CD4-positive, alpha-beta T cell treated with Interleukin-2 at 100 ng/mL for 4 hours (primary cell): ENCODE measurements around the gene SPEM2.
"Not testable (repeated sequence)": the region's sequence is repeated elsewhere in the genome, so short reads cannot be mapped to it uniquely, and the experiment has no call there.

Experiments used
- DNase-seq: peaks from one replicate; pipeline ENCODE4 v3.0.0-alpha.2; 2020; ENCODE audit warnings: low spot score

SPEM2 gene

GRCh38 chr17:7474767-7475166 lies 49.4 kb downstream of the SPEM2 start:
- not testable (repeated sequence) for DNase-seq

- DNase-seq, result no peak
These were observed 50.5 kb downstream of the SPEM2 start for GRCh38 chr17:7475764-7476422.

GRCh38 chr17:7476494-7476893 lies 51.1 kb downstream of the SPEM2 start:
- DNase-seq, result no peak

GRCh38 chr17:7476951-7477350 lies 51.5 kb downstream of the SPEM2 start:
- no peak for DNase-seq
